Kidney (tissue), 14 donors: ENCODE measurements around the gene ZBTB46. TPM values are rescaled to one million over a fixed set of nuclear protein-coding genes. Genes with fewer than 3 reads are reported as not detected.

ENCODE experiments used
- DNase-seq, 5 donors: peaks; one replicate each; pipeline ENCODE4 v3.0.0-alpha.2; 2013 to 2020
- FAIRE-seq: peaks from 2 replicates; lab custom pipeline; 2012; peaks lifted over from hg19 to GRCh38; lab: Jason Lieb, UNC
- H3K27ac ChIP-seq, 2 donors: one replicate each; pipeline ENCODE4 v1.7.0; 2013; ENCODE audit warnings: low read depth in 2 of 2, low read length in 2 of 2, inconsistent platforms in 1 of 2
- H3K27me3 ChIP-seq: one replicate; pipeline ENCODE4 v1.7.1; 2013; ENCODE audit warnings: low read length, inconsistent platforms; ENCODE audit not compliant: control insufficient read depth, insufficient read depth
- H3K36me3 ChIP-seq, 3 donors: one replicate each; pipeline versions ENCODE4 v1.7.0 to v1.7.1; 2013; ENCODE audit warnings: low read length in 3 of 3, control low read depth in 1 of 3, inconsistent platforms in 1 of 3; ENCODE audit not compliant: insufficient read depth in 3 of 3, control insufficient read depth in 2 of 3
- H3K4me1 ChIP-seq, 3 donors: one replicate each; pipeline versions ENCODE4 v1.7.0 to v1.7.1; 2013; ENCODE audit warnings: low read length in 3 of 3, inconsistent platforms in 1 of 3, low read depth in 1 of 3; ENCODE audit not compliant: control insufficient read depth in 2 of 3, insufficient read depth in 2 of 3
- H3K4me3 ChIP-seq, 3 donors: one replicate each; pipeline versions ENCODE4 v1.7.0 to v1.8.1; 2013; ENCODE audit warnings: low read length in 3 of 3, control low read depth in 1 of 3, inconsistent platforms in 1 of 3
- H3K9ac ChIP-seq, 3 donors: one replicate each; pipeline versions ENCODE4 v1.7.0 to v1.7.1; 2013; ENCODE audit warnings: low read length in 3 of 3, control low read depth in 1 of 3, inconsistent platforms in 1 of 3
- H3K9me3 ChIP-seq, 3 donors: one replicate each; pipeline versions ENCODE4 v1.7.0 to v1.7.1; 2013; ENCODE audit warnings: low read length in 3 of 3, control low read depth in 1 of 3, inconsistent platforms in 1 of 3; ENCODE audit not compliant: control insufficient read depth in 2 of 3, insufficient read depth in 1 of 3
- CTCF ChIP-seq: IDR thresholded peaks from 3 replicates; pipeline ENCODE4 v1.5.1; 2012; ENCODE audit warnings: mild to moderate bottlenecking, moderate library complexity, borderline replicate concordance; ENCODE audit not compliant: insufficient read depth; ENCODE audit errors: extremely low read depth
- intact Hi-C: fragments of 100-400 bp; cut with DNase I; formaldehyde crosslinking; loops from one replicate; pipeline ENCODE4 v1.11.1; 2022
- polyA plus RNA-seq: library from polyadenylated mRNA; stranded (reverse); fragments of 350-450 nt; fragmentation: Illumina TruSeq; extraction: RNeasy Lipid Tissue Mini Kit (QIAGEN cat#74804); gene quantifications from one replicate; pipeline ENCODE4 v1.2.3, GENCODE V29; 2014; ENCODE audit warnings: low read depth, low replicate concordance; ENCODE audit not compliant: insufficient read depth
- total RNA-seq: library from RNA; stranded (reverse); fragmentation: NEBNext Ultra II Directional; extraction: Animal tissue kit (Norgen Biotek cat#: 25700); gene quantifications from one replicate; pipeline ENCODE4 v1.2.1, GENCODE V29; 2021
- donor health status: control.
- donor health status: control.
- donor health status: control.
- donor health status: control.
- donor health status: control.
- donor health status: DM: yes; HTN: yes; CAD: no.
- donor health status: Normal renal cell carcinoma (clear cell type).

Gene ZBTB46
- total and polyA plus RNA-seq, 2 donors from 2014 or later = 4.5 to 24.0 TPM

- DNase-seq (no peak), FAIRE-seq (no peak)
- no peak for TF ChIP-seq CTCF
- Histone ChIP-seq H3K4me3 (no peak overlapping the region), H3K27me3 (no peaks in the 10 kb centered on the region), H3K27ac (no peak overlapping the region), H3K36me3 (peaks cover 0 to 3% (median 2%) of the 10 kb centered on the region in 3 donors), H3K9ac (no peak overlapping the region), H3K9me3 (no peaks in the 10 kb centered on the region), H3K4me1 (peaks cover 0 to 3% (median 0%) of the 10 kb centered on the region in 3 donors)
- intact Hi-C loops = no loop called here
Observed at GRCh38 chr20:63767886-63768285, 63.2 kb downstream of the ZBTB46 start.

- no peak overlapping the region for H3K4me3 ChIP-seq
- DNase-seq = peak in 1 of 5 donors; percentile 78
- intact Hi-C loops = no loop called here
- peaks cover 2 to 3% (median 2%) of the 10 kb centered on the region in 3 donors for H3K36me3 ChIP-seq
- no peak overlapping the region for H3K27ac ChIP-seq
- no peaks in the 10 kb centered on the region for H3K27me3 ChIP-seq
- no peak for FAIRE-seq
- H3K9ac ChIP-seq = no peak overlapping the region
- TF ChIP-seq CTCF = no peak
- H3K4me1 ChIP-seq = no peaks in the 10 kb centered on the region
- no peaks in the 10 kb centered on the region for H3K9me3 ChIP-seq
Observed at GRCh38 chr20:63767456-63767855, 63.6 kb downstream of the ZBTB46 start.

GRCh38 chr20:63766695-63767426 is 64.2 kb downstream of the ZBTB46 start:
- Histone ChIP-seq H3K4me3 (no peak overlapping the region), H3K27me3 (no peaks in the 10 kb centered on the region), H3K36me3 (peaks cover 2 to 3% (median 2%) of the 10 kb centered on the region in 3 donors), H3K4me1 (no peaks in the 10 kb centered on the region), H3K27ac (no peak overlapping the region), H3K9ac (no peak overlapping the region), H3K9me3 (no peaks in the 10 kb centered on the region)
- DNase-seq = peak in 1 of 5 donors; percentile 49
- intact Hi-C loops = no loop called here
- no peak for FAIRE-seq
- TF ChIP-seq CTCF = no peak
